Right ventricle myocardium inferior (tissue), 1 donor: Measurements from ENCODE around the gene MMP3. TPM values are rescaled to one million over a fixed set of nuclear protein-coding genes. Genes with fewer than 3 reads are reported as not detected.

Experiments
- ATAC-seq: fragments of 200-7000 bp; cut with Tn5 transposase; one replicate; pipeline ENCODE4 v1.9.1; 2020; ENCODE audit warnings: mild to moderate bottlenecking, moderate library complexity
- DNase-seq: peaks from one replicate; pipeline ENCODE4 v3.0.0; 2021; ENCODE audit errors: missing footprints
- intact Hi-C: fragments of 100-400 bp; cut with DNase I; formaldehyde crosslinking; loops from one replicate; pipeline ENCODE4 v1.11.0; 2022
- total RNA-seq: library from RNA; stranded (reverse); fragmentation: NEBNext Ultra II Directional; extraction: Animal tissue kit (Norgen Biotek cat#: 25700); gene quantifications from one replicate; pipeline ENCODE4 v1.2.1, GENCODE V29; 2021
- donor health status: DM: no; HTN: yes; CAD: no; lungs with severe emphysema.

The MMP3 gene
- total RNA-seq, 1 donor from 2014 or later: not detected

DNA sequence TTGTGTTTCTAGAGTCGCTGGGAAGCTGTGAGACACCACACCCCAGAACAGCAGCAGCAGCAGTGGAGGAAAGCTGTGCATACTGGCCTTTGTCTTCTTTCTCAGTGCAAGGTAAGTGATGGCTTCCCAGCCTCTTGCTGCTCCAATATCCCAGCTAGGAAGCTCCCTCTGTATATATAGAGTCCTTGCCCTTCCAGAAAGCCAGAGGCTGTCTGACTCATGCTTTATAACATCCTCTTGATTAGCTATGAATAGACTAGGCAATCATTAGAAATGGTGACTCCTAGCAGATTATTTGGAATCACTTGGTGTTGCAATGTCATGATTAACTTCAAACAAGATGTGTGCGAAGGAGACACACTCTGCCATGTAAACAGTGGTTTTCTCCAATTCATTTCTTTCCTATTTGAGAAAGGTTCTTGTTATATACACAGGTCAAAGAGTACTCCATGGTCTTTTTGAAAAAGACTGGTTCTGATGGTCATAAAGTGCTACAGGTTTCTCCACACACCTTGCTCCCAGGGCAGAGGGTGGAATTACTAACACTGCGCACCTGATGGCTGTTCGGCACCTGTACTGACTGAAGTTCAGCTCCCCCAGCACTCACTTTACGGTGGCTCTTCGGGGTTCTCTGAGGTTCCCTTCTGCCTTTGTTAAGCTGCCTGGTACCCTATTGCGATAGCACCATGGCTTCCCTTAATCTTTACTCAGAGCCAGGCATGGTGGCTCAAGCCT is 45.2 kb downstream of the MMP3 start, which contains the start of gene MMP1:
Gene MMP1 (minus strand): TSS at position 149 of the 735 bp plus-strand sequence. CDS start 68 bp downstream, at position 81.
- intact Hi-C loops: no loop called here
- DNase-seq: no peak
- no peak for ATAC-seq

DNA sequence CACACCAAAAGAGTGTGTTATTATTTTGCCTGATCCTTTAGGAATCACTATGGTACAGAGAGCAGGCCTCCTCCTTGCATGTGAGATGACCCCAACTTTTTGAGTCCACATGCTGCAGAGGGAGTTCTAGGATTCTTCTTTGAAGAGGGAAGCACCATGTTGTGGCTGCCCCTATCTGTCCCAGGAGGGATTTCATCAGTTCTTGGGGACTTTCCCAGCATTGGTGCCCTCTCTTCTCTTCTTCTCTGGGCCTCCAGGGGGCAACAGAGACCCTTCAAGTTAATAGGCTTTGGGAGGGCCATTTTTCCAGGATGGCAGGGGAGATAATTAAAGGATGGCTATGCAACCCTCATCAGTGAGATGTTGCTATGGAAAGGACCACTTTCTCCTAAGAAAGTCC is 49.0 kb downstream of the MMP3 start:
- ATAC-seq (no peak), DNase-seq (no peak)
- intact Hi-C loops: no loop called here

DNA sequence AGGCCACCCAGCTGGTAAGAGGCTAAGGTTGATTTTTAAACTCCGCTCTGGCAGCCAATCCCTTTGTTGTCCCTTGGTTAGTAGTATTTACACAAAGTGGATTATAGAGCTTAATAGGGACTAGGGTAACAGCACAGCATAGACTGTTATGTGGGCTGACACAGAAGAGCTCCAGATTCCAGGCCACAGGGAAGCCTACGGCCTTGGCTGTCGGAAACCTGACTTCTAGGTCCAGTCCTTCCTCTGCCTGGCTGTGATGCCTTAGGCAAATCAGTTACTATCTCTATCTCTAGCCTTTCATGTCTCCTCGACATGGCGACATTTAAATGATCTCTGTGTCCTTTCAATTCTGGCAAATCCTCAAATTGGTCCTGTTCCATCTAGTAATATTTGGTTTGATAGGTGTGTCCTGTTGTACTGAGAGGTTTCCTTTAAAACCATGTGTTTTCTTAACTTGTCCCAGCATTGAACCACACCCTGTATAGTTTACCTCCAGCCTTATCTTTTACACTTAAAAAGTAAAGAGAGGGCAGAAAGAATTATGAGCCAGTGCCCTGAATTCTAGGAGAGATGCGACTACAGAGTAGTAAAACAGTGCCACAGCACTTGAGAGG is 49.6 kb downstream of the MMP3 start:
- ATAC-seq (no peak), DNase-seq (no peak)
- intact Hi-C loops: no loop called here

DNA sequence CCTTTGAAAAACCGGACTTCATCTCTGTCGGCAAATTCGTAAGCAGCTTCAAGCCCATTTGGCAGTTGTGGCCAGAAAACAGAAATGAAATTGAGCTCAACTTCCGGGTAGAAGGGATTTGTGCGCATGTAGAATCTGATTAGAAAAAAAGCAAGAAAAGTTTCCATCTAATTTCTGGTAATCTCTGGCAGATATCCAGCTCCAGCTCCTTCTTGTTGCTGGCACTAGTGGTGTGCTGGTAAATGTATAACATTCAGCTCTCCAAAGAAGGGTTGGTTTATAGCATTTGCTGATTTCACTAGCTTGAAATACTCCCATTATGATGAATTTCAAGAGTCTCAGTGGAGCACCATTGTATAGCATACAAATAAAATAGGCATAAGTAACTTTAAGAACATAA is 50.8 kb downstream of the MMP3 start:
- ATAC-seq (no peak), DNase-seq (no peak)
- intact Hi-C loops: no loop called here

GRCh38 chr11:102791271-102792036 is 52.0 kb downstream of the MMP3 start:
- ATAC-seq (no peak), DNase-seq (no peak)
- intact Hi-C loops: no loop called here

DNA sequence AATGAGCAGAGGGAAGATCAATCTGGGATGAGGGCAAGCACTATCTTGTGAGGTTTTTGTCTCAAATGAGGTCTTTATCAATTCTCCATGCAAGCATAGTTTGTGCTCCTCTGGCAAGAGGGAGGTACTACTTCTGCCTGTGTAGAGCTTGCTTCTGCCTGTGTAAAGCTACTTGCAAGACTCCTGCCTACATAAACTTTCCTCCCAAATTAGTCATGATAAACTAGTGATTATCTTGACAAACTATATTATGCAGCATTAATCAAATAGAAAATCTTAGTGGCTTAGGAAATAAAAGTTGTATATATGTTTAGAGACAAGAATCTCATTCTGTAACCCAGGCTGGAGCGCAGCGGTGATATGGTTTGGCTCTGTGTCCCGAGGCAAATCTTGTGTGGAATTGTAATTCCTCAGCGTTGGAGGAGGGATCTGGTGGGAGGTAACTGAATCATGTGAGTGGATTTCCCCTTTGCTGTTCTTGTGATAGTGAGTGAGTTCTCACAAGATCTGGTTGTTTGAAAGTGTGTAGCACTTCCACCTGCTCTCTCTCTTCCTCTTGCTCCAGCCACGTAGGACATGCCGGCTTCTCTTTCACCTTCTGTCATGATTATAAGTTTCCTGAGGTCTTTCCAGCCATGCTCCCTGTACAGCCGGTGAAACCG is 54.9 kb downstream of the MMP3 start:
- DNase-seq (no peak), ATAC-seq (no peak)
- intact Hi-C loops: no loop called here

Other genes with a start within 250 kb of the MMP3 start
- gene MMP20, start 218.3 kb downstream of the MMP3 start, total RNA-seq: not detected
- gene MMP27, start 137.8 kb downstream of the MMP3 start, total RNA-seq: not detected
- gene MMP8, start 118.7 kb downstream of the MMP3 start, total RNA-seq: not detected
- not detected for gene MMP10, start 63.0 kb downstream of the MMP3 start, total RNA-seq
- not detected for gene MMP1, start 45.4 kb downstream of the MMP3 start, total RNA-seq
- not detected for gene MMP12, start 31.4 kb upstream of the MMP3 start, total RNA-seq
- gene MMP13, start 112.1 kb upstream of the MMP3 start, total RNA-seq: not detected
- gene DCUN1D5, start 248.6 kb upstream of the MMP3 start, total RNA-seq: 30.8 TPM